GM20431 (cell line): Measurements from ENCODE around the gene SLC49A4.

Experiments used
- in situ Hi-C: fragments of 300-500 bp; cut with MseI, MboI; formaldehyde crosslinking; loops from one replicate; pipeline ENCODE4 v1.15.0; 2020; ENCODE audit warnings: low sequenced_read_pairs; ENCODE audit not compliant: unreplicated experiment

The SLC49A4 gene

DNA sequence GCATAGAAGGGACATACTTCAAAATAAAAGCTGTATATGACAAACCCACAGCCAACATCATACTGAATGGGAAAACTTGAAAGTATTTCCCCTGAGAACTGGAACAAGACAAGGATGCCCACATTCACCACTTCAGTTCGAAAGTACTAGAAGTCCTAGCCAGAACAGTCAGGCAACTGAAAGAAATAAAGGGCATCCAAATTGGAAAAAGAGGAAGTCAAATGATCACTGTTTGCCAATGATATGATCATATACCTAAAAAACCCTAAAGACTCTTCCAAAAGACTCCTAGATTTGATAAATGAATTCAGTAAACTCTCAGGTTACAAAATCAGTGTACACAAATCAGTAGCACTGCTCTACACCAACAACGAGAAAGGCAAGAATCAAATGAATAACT lies 40.7 kb downstream of the SLC49A4 start:
- in situ Hi-C loops = no loop called here

DNA sequence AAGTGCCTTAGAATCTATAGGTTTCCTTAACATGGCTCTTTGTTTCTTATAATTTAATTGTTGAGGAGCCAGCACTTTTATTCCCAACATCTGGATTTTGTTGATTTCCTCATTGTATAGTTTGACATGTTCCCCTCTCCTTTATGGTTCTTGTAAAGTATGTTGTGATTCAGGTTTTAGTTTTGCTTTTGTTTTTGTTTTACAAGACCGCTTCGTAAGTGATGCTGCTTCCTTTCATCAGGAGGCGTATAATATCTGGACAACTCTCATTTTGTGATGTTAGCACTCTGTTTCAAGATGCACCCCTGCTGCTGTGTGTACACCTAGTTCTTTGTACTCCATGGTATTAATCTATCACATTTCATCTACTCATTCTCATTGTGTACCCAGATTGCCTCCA lies 48.7 kb downstream of the SLC49A4 start:
- in situ Hi-C loops = no loop called here

DNA sequence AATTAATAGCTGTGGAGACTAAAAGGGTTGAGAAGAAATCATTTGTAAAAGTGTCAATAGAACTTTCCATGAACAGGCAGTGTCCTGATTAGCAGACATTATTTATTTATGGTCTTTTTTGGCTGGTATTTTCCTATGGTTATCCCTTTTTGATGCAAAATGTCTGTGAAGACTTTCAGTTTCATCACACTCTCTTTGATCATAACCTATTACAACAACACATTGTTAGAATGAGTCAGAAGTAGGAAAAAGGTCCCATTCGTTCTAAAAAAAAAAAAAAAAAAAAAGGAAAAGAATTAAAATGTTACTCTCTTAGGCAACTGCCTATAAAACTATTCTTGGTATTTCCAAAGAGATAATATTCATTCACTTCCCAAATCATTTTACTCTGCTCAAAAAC lies 62.1 kb downstream of the SLC49A4 start:
- in situ Hi-C loops = no loop called here

GRCh38 chr3:122858373-122858772 lies 63.5 kb downstream of the SLC49A4 start:
- in situ Hi-C loops = no loop called here

DNA sequence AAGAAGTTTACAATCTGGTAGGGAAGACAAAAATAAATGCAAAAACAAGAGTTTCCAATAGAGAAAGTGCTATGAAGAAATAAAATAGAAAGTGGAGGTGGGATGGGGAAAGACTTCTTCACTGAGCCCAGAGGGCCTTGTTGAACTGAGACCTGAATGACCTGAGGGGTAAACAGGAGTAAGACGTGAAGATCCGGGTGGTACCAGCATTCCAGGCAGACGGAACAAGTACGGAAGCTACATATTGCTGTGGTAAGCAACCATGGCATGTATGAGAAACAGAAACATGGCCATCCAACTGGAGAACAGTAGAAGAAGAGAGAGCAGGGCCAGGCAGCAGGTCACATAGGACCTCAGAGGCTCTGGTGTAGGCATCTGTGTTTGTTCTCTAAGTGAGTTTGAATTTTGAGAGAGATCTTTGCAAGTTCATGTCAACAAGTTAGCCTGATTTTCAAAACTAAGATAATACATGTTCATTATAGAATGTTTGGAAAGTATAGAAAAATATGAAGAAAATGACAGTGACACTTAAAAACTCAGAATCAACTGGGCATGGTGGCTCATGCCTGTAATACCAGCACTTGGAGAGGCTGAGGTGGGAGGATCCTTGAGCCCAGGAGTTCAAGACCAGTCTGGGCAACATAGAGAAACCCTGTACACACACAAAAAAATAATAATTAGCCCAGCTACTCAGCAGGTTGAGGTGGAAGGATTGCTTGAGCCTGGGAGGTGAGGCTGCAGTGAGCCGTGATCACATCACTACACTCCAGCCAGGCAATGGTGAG lies 64.3 kb downstream of the SLC49A4 start:
- in situ Hi-C loops = no loop called here

DNA sequence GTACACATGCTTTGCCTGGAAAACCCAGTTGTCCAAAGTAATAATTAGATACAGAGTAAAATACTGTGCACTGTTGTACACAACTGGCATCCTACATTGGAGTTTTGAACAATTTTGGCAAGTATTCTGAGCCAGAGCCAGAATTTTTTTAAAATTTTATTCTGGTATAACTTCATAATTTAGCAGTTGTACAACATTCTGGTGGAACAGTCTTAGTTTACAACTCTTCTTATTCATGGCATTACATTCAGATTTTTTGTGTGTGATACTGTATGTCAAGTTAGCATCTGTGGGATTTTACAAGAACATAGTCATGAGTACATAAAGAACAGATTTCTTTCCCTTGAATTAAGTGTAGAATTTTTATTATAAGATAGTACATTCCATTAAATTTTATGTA lies 67.5 kb downstream of the SLC49A4 start:
- in situ Hi-C loops = no loop called here

DNA sequence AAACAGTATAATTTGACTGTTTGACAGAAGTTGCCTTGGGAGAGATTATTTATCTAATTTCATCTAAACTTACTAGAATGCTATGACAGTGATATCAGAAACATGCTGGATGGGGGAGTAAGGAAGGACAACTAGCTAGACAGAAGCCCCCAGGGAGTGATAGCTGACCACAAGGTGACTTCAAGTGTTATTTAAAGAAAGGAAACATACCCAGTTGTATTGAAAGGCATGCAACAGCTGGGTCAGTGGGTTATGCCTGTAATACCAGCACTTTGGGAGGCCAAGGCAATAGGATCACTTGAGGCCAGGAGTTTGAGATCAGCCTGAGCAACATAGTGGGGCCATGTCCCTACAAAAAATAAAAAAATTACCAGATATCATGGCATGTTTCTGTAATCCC lies 69.6 kb downstream of the SLC49A4 start:
- in situ Hi-C loops = no loop called here

DNA sequence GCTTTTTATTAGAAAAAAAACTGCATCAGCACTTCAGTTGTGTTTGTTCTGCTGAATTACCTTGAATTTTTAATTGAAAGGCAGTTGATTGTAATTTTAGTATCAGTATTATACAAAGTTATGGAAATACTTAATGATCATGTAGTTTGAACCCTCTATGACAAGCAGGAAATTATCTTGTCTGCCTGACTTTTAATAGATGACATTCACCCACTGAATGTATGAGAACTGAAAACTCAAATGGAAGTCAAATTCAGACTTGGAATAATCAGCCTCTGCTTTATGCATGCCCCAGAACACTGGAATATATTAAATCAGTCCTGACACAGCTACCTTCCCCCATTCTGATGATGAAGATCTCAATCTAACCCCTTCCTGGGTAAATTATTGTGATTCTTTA lies 73.5 kb downstream of the SLC49A4 start:
- in situ Hi-C loops = no loop called here

GRCh38 chr3:122873741-122874515 lies 79.1 kb downstream of the SLC49A4 start:
- in situ Hi-C loops = no loop called here

DNA sequence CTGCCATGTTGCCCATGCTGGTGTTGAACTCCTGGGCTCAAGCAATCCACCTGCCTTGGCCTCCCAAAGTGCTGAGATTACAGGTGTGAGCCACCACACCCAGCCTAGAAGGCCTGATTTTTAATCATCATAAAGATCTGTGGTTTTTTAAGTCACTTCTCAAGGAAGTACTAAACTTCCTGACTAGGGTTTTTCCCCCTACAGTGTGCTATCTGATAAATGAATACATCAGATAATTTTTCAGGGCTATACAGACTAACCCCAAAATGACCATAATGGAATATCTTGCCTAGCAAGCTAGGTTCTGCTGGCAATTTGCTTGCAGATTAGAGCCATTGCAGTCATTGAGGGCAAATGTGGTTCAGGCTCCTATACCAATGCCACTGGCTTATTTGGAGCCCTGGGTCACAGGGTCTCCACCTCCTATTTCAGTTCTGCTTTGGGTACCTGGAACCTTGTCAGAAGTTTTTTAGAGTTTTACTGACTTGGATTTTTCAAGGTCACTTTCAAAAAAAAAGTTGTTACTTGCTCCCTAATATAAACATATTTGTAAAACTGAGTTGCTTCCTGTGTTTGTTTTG lies 80.8 kb downstream of the SLC49A4 start:
- in situ Hi-C loops = no loop called here

DNA sequence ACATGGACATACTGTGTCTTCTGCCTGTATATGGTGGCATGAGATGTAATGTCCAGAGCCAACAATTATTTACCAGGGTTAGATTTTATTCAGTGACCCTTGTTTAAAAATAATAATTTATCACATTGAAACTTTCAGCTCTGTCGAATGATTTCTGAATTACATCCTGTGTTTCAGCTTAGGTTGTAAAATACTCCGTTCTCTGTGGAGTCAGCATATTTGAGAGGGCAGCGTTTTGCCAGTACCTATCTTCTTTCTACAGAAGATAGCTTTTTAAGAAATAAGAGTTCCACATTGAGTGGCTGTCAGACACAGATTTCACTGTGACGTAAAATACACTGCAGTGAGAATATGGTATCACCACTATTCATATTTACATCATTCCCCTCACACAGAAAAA lies 85.3 kb downstream of the SLC49A4 start:
- in situ Hi-C loops = no loop called here

DNA sequence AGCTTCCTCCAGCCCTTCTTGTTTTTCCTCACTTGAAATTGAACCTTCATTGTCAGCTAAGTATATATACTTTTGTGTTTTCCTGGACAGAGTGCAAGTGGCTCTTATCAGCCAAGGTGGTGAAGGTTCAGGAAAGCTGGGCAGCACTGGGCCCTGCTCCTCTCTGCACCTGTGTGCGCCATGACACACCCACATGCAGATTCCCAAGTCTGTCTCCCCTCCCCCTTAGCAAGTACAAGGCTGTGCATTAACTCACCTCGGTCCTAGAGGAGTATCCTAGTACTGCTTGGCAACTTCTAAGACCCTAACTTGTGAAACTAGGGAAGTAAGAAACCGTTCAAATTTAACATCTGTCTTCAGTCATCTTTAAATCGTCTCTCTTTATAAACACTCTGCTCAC lies 85.8 kb downstream of the SLC49A4 start:
- in situ Hi-C loops = no loop called here

DNA sequence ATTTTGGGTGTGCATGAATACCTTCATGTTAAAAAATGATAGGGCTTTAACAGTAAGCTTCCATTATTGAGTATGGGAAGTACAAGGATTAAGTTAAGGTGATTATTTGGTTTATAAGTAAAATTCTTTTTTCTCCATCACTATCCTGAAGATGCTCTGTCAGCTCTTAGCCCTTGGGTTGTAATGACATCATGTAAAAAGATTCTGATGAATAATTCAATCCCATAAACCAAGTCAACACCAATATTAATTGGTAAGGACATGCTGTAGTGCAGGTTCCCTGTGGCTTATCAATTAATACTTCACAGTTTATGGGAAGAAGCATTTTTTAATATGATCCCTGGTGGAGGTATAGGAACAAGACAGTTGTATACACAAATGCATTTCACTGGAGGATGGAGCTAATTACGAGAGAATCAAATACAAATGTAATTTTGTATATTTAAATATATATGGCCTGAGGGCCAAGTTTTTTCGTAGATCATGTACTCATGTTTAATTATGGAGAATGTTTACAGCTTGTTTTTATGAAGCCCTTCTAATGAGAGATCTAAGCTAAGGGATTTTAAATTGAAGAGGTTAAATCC lies 87.6 kb downstream of the SLC49A4 start:
- in situ Hi-C loops = no loop called here

DNA sequence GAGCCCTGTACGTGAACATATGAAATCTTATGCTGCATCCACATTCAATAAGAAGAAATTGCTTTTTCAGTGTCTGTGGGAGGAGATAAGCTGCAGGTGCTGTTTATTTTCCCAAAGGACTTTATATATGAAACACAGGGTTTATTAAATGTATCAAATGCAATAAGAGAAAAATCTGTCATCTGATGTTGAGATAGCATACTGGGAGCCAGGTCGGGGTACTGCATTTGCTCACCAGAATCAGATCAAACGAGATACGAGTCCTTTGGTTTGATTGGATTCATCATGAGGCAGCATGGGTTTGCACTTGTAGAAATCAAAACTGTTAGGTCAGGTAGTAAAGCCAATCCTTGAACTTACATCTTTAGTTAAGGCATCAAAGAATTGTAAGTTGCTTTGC lies 91.4 kb downstream of the SLC49A4 start:
- in situ Hi-C loops = no loop called here

- in situ Hi-C loops = no loop called here
Observed at GRCh38 chr3:122886946-122887345, 92.1 kb downstream of the SLC49A4 start.

DNA sequence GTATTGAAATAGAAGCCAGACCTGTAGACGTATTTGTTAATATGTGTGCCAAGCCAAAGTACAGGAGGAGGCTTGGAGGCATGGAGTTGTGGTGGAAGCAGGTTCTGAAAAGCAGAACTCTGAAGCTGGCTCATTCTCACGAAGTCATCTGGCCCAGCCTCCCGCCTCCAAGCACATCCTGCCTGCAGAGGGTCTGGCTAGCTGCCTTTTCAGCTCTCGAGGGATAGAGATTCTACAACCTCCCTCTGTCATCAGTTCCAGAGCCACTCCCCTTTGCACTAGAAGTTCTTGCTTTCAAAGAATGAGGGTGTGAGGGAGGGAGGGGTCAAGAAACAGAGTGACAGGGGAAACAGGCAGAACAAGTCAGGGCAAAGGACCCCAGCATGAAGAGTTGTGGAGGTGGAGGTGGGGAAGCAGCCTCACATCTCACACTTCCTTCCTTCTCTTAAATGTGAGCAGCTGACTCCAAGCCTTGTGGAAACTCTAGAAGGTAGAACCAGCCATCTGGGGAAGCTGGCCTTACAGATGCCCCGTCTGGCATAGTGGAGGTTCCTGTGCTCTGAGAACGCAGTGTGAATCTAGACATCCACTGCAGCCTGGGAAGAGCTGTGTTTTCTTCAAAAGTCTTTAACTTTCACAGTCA lies 95.3 kb downstream of the SLC49A4 start:
- in situ Hi-C loops = no loop called here

GRCh38 chr3:122890720-122891220 lies 95.9 kb downstream of the SLC49A4 start:
- in situ Hi-C loops = no loop called here

- in situ Hi-C loops = no loop called here
Observed at GRCh38 chr3:122892118-122892960, 97.5 kb downstream of the SLC49A4 start.

DNA sequence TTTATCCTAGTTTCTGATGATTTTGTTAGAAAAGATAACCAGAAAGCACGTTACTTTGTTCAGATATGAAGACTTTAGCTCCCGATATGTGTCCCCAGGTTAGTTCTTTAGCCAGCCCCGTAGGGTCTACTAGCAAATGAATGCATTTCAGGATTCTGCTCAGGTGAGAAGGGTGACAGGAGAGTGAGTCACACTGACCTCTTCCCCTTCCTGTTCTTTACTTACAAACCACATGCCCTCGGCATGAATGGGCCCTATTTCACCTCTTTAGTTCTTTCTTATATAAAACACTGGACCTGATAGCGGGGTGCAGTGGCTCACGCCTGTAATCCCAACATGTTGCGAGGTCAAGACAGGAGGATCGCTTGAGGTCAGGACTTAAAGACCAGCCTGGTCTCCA lies 98.4 kb downstream of the SLC49A4 start:
- in situ Hi-C loops = no loop called here
